ENCODE measurements around the gene MLPH. TPM values are rescaled to one million over a fixed set of nuclear protein-coding genes. Genes with fewer than 3 reads are reported as not detected.

The MLPH gene
- polyA plus RNA-seq, 3 donors: not detected

- peaks cover 0 to 6% (median 0%) of the 10 kb centered on the region in 7 donors for H3K9me3 Mint-ChIP-seq
- Histone ChIP-seq H3K4me2 (replicated peaks; ENCODE audit: extremely low read depth, low read length, poor library complexity, severe bottlenecking) (no peak overlapping the region), H4K20me1 (ENCODE audit: insufficient read depth, low read length) (no peaks in the 10 kb centered on the region), H3K79me2 (ENCODE audit: insufficient read depth, low read length) (no peaks in the 10 kb centered on the region), H3K36me3 (replicated peaks in 1 of 2; ENCODE audit: control insufficient read depth in 1 of 2, insufficient read depth in 2 of 2, low read length in 2 of 2) (no peaks in the 10 kb centered on the region), H3K27ac (ENCODE audit: low read depth in 1 of 2, low read length in 2 of 2) (no peak overlapping the region), H3K9me3 (replicated peaks in 1 of 2; ENCODE audit: control insufficient read depth in 1 of 2, insufficient read depth in 1 of 2, low read length in 2 of 2) (no peaks in the 10 kb centered on the region), H3K4me3 (replicated peaks in 1 of 3; ENCODE audit: low read depth in 2 of 3, low read length in 3 of 3) (no peak overlapping the region), H3K4me1 (ENCODE audit: control insufficient read depth in 1 of 2, insufficient read depth in 2 of 2, low read length in 2 of 2) (no peaks in the 10 kb centered on the region), H3K9ac (ENCODE audit: insufficient read depth, low read length, poor library complexity, severe bottlenecking) (no peak overlapping the region), H2AFZ (ENCODE audit: insufficient read depth, low read depth, low read length, poor library complexity, severe bottlenecking) (no peak overlapping the region), H3K27me3 (ENCODE audit: control insufficient read depth in 2 of 2, insufficient read depth in 2 of 2, low read length in 2 of 2) (peaks cover 0 to 2% of the 10 kb centered on the region in 2 donors)
- TF ChIP-seq, protein P1, sequence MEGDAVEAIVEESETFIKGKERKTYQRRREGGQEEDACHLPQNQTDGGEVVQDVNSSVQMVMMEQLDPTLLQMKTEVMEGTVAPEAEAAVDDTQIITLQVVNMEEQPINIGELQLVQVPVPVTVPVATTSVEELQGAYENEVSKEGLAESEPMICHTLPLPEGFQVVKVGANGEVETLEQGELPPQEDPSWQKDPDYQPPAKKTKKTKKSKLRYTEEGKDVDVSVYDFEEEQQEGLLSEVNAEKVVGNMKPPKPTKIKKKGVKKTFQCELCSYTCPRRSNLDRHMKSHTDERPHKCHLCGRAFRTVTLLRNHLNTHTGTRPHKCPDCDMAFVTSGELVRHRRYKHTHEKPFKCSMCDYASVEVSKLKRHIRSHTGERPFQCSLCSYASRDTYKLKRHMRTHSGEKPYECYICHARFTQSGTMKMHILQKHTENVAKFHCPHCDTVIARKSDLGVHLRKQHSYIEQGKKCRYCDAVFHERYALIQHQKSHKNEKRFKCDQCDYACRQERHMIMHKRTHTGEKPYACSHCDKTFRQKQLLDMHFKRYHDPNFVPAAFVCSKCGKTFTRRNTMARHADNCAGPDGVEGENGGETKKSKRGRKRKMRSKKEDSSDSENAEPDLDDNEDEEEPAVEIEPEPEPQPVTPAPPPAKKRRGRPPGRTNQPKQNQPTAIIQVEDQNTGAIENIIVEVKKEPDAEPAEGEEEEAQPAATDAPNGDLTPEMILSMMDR (IDR thresholded peaks at IDR 0.05): no peak
- no peak overlapping the region for H3K27ac Mint-ChIP-seq
- DNase-seq: no peak
- no peaks in the 10 kb centered on the region for H3K36me3 Mint-ChIP-seq
- no peak overlapping the region for H3K4me3 Mint-ChIP-seq
- 87% methylated on average over 3 of the region's 6 CpGs for WGBS (ENCODE audit: insufficient coverage)
- intact Hi-C loops (cut with micrococcal nuclease): no loop called here
- no peaks in the 10 kb centered on the region for H3K4me1 Mint-ChIP-seq
- H3K27me3 Mint-ChIP-seq (ENCODE audit: low read depth in 3 of 3): peaks cover 3 to 6% (median 3%) of the 10 kb centered on the region in 3 donors
Measured at GRCh38 chr2:237540823-237541222, 53.8 kb downstream of the MLPH start.

DNA sequence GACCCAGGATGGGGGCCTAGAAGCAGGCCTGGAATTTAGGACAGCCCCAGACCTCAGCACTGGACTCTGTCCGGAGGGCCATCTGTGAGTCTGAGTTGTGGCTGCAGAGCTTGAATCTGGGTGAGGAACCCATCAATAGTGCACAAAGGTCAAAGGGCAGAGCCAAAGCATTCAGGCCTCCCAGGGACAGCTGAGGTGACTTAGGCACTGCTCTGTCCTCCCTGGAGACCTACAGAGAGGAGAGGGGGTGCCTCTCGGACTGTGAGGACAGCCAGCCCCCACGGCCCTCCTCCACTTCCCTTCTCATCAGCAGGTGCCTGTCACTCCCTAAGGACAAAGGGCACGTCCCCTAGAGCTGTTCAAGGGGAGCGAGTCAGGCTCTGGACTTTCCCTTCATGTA is 54.2 kb downstream of the MLPH start:
- Histone ChIP-seq H4K20me1 (ENCODE audit: insufficient read depth, low read length) (no peaks in the 10 kb centered on the region), H3K4me1 (ENCODE audit: control insufficient read depth in 1 of 2, insufficient read depth in 2 of 2, low read length in 2 of 2) (no peaks in the 10 kb centered on the region), H3K9ac (ENCODE audit: insufficient read depth, low read length, poor library complexity, severe bottlenecking) (no peak overlapping the region), H3K27ac (ENCODE audit: low read depth in 1 of 2, low read length in 2 of 2) (no peak overlapping the region), H3K79me2 (ENCODE audit: insufficient read depth, low read length) (no peaks in the 10 kb centered on the region), H3K4me2 (replicated peaks; ENCODE audit: extremely low read depth, low read length, poor library complexity, severe bottlenecking) (no peak overlapping the region), H3K9me3 (replicated peaks in 1 of 2; ENCODE audit: control insufficient read depth in 1 of 2, insufficient read depth in 1 of 2, low read length in 2 of 2) (no peaks in the 10 kb centered on the region), H3K27me3 (ENCODE audit: control insufficient read depth in 2 of 2, insufficient read depth in 2 of 2, low read length in 2 of 2) (peaks cover 0 to 2% of the 10 kb centered on the region in 2 donors), H2AFZ (ENCODE audit: insufficient read depth, low read depth, low read length, poor library complexity, severe bottlenecking) (no peak overlapping the region), H3K4me3 (replicated peaks in 1 of 3; ENCODE audit: low read depth in 2 of 3, low read length in 3 of 3) (no peak overlapping the region), H3K36me3 (replicated peaks in 1 of 2; ENCODE audit: control insufficient read depth in 1 of 2, insufficient read depth in 2 of 2, low read length in 2 of 2) (no peaks in the 10 kb centered on the region)
- intact Hi-C loops (cut with micrococcal nuclease): no loop called here
- Mint-ChIP-seq H3K4me1 (no peaks in the 10 kb centered on the region), H3K27ac (no peak overlapping the region), H3K27me3 (ENCODE audit: low read depth in 3 of 3) (peaks cover 3 to 6% (median 3%) of the 10 kb centered on the region in 3 donors), H3K4me3 (no peak overlapping the region), H3K9me3 (peaks cover 0 to 6% (median 0%) of the 10 kb centered on the region in 7 donors), H3K36me3 (no peaks in the 10 kb centered on the region)
- DNase-seq: no peak
- TF ChIP-seq, protein P1 (IDR thresholded peaks at IDR 0.05): no peak
- WGBS (ENCODE audit: insufficient coverage): 96% methylated on average over 3 of the region's 5 CpGs

All from CD14-positive monocyte (primary cell).